Measurements from ENCODE around the gene ANO1.
A peak's percentile ranks its signal among the peaks of the same experiment; 100 is the strongest.

- TF ChIP-seq, protein P1, sequence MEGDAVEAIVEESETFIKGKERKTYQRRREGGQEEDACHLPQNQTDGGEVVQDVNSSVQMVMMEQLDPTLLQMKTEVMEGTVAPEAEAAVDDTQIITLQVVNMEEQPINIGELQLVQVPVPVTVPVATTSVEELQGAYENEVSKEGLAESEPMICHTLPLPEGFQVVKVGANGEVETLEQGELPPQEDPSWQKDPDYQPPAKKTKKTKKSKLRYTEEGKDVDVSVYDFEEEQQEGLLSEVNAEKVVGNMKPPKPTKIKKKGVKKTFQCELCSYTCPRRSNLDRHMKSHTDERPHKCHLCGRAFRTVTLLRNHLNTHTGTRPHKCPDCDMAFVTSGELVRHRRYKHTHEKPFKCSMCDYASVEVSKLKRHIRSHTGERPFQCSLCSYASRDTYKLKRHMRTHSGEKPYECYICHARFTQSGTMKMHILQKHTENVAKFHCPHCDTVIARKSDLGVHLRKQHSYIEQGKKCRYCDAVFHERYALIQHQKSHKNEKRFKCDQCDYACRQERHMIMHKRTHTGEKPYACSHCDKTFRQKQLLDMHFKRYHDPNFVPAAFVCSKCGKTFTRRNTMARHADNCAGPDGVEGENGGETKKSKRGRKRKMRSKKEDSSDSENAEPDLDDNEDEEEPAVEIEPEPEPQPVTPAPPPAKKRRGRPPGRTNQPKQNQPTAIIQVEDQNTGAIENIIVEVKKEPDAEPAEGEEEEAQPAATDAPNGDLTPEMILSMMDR (IDR thresholded peaks at IDR 0.05), result peak; percentile 5 to 36 (median 19)
- no peak for TF ChIP-seq POLR2A (IDR thresholded peaks at IDR 0.05)
These were observed 27.8 kb downstream of the ANO1 start for GRCh38 chr11:70105755-70106571.

Measured in uterus (tissue), 2 donors.